Cardiac septum (tissue), 1 donor: Measurements from ENCODE around the gene FKBP1C. TPM values are rescaled to one million over a fixed set of nuclear protein-coding genes. Genes with fewer than 3 reads are reported as not detected.

Experiments
- DNase-seq: peaks from one replicate; pipeline ENCODE4 v3.0.0-alpha.2; 2020; ENCODE audit warnings: low spot score
- intact Hi-C: fragments of 100-400 bp; cut with DNase I; formaldehyde crosslinking; loops from one replicate; pipeline ENCODE4 v1.14.0; 2022
- total RNA-seq: library from RNA; stranded (reverse); fragmentation: NEBNext Ultra II Directional; extraction: Animal tissue kit (Norgen Biotek cat#: 25700); gene quantifications from one replicate; pipeline ENCODE4 v1.2.1, GENCODE V29; 2021
- donor health status: DM: no; HTN: no; CAD: no.

Gene FKBP1C
- total RNA-seq, 1 donor from 2014 or later: 0.24 TPM

GRCh38 chr6:63249875-63250482, 38.7 kb downstream of the FKBP1C start:
- DNase-seq: no peak
- intact Hi-C loops: no loop called here

GRCh38 chr6:63259153-63259552, 47.9 kb downstream of the FKBP1C start:
- intact Hi-C loops: no loop called here
- DNase-seq: no peak

- no peak for DNase-seq
- intact Hi-C loops: no loop called here
Observed at GRCh38 chr6:63261820-63262219, 50.6 kb downstream of the FKBP1C start.

Other genes with a start within 250 kb of the FKBP1C start
- gene LGSN, start 108.5 kb downstream of the FKBP1C start, total RNA-seq: not detected